GM18867 (cell line): ENCODE data around the gene MAPK8IP3.
"Not testable (repeated sequence)": the region's sequence is repeated elsewhere in the genome, so short reads cannot be mapped to it uniquely, and the experiment has no call there.

Experiments
- ATAC-seq: cut with Tn5 transposase; IDR thresholded peaks from one replicate; pipeline ENCODE4 v1.9.1; 2021; ENCODE audit warnings: mild to moderate bottlenecking, moderate library complexity; ENCODE audit not compliant: unreplicated experiment

Gene MAPK8IP3

GRCh38 chr16:1794908-1795666 is 89.1 kb downstream of the MAPK8IP3 start:
- no peak for ATAC-seq

GRCh38 chr16:1799263-1799662 is 93.3 kb downstream of the MAPK8IP3 start:
- not testable (repeated sequence) for ATAC-seq

DNA sequence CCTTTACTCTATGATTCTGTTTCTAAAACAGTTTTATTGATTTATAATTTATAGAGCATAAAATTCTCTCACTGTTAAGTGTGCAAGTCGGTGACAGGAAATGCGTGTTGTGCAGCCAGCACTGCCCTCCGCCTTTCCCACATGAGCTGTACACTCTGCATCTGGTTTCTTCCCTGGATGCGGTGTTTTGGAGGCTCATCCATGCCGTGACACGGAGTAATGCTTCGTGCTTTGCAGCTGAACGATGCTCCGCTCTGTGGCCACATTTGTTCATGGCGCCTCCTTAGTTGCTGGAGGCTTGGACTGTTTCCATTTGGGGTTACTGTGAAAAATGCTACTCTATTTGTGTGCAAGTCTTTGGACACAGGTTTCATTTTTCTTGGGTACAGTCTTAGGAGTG is 94.7 kb downstream of the MAPK8IP3 start:
- no peak for ATAC-seq

DNA sequence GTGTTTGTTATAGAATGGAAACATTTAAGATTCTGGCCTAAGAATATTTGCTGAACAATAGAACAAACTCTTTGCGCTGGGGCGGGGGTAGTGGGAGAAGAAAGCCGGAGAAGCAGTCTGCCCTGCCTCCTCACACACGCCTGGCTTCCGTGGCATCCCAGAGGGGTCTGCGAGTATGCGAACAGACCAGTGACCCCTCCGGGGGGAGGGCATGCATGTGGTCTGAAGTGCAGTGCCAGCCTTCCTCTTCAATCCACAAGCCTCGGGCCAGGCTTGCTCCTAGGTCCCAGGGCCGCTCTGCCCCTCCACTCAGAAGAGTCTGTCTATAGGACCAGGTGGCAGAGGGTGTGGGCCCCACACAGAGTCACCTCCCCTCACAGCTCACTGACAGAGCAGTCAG is 101.6 kb downstream of the MAPK8IP3 start:
- no peak for ATAC-seq

DNA sequence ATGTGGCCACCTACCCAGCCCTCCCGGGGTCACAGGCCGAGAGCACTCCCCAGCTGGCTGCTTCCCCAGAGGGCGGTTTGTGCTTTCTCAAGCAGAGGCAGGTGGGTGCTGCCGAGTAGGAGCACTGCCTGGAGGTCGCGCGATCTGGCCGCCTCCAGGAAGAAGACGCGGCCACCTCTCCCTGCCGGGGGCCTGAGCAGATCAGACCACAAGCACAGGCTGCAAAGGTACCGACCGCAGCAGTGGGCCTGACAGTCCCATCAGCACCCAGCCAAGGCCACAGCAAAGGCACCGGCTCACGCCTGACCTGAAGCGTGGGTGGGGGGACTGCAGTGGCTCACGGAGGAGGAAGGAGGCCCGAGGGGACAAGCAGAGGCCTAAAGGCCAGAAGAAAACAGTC is 102.7 kb downstream of the MAPK8IP3 start:
- no peak for ATAC-seq

- ATAC-seq, result no peak
These were observed 103.3 kb downstream of the MAPK8IP3 start for GRCh38 chr16:1809281-1809801.

DNA sequence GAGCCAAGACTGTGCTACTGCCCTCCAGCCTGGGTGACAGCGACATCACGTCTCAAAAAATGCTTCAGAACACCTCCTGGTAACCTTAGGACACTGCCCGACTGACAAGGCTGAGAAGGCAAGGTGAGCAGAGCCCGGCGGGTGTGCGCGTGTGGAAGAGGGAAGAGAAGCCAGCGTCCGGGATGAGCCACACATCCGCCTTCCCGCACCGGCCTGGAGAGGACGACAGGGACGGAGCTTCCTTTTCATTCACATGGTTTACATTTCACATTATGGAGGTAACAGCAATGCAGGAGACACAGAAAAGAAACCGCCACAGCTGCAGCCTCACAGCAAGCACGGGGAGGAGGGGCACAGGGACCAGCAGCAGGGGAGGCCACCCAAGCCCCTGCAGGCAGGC is 104.1 kb downstream of the MAPK8IP3 start:
- no peak for ATAC-seq

- ATAC-seq, result no peak
These were observed 104.5 kb downstream of the MAPK8IP3 start for GRCh38 chr16:1810536-1810935.

- no peak for ATAC-seq
These were observed 106.8 kb downstream of the MAPK8IP3 start for GRCh38 chr16:1812732-1813163.

GRCh38 chr16:1815461-1815860 is 109.5 kb downstream of the MAPK8IP3 start:
- no peak for ATAC-seq

DNA sequence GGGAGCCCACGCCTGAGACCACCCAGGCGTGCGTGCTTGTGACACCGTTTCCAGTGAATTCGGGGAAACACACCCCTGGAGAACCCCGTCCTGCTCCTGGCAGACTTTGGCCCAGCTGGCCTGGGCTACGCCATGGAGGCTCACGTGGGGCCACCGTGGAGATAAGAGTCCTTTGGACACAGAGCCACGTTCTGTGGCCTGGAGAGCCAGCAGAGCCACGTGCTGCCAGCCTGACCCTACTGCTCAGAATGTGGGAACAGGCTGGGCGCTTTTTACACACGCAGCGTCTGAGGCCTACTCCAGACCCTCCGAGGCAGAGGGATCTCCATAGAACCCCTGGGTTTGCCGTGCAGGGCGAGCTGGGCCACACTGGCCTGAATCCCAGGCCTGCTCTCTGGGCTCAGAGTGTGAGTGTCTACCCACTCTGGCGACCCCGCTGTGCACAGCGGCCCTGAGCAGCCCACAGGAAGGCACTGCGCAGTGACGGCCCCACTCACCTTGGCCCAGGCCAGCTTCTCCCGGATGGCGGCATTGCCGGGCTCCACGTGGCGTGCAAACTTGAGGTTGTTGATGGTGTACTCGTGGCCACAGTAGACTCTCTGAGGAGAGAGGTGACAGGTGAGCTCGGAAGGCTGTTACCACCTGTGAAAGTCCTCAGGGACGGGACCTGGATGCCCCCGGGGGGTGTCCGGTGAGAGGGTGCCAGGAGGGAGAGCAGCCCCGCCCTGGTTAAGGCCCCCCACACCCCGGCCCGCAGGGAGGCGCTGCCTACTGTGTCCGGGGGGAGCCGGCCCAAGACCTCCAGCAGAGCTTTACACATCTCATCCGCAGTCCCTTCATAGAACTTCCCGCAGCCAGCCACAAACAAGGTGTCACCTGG is 110.6 kb downstream of the MAPK8IP3 start:
- no peak for ATAC-seq

DNA sequence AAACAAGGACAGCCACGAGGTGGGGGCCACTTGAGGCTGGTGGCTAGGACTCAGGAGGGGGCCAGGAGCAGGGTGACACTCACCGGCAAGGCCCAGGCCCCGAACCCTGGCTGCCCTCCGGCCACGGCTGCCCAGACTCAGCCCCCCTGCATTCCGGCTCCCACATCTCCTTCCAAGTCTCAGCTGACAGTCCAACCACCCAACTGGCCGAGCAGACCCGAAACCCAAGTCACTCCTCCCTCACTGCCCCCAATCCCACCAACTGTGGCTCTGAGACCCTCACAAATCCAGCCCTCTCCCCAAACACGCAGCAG is 111.2 kb downstream of the MAPK8IP3 start:
- no peak for ATAC-seq

DNA sequence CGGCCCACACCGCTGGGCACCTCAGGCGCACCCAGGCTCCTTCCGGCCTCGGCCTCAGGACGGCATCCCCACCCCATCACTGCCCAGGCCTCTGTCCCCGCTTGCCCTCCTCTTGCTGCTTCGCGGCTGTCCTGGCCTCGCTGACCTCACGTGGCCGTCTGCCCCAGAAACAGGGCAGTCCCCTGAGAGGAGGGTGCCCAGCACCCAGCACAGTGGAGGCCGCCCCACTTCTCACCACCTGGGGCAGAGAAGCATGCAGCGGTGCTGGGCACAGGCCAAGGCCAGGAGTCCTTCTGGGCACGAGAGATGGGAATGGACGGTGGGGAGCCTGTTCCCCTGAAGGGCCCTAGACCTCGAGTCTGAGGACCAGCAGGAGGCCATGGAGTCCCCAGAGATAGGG is 111.7 kb downstream of the MAPK8IP3 start:
- no peak for ATAC-seq

- ATAC-seq, result no peak
These were observed 112.3 kb downstream of the MAPK8IP3 start for GRCh38 chr16:1818204-1818872.

DNA sequence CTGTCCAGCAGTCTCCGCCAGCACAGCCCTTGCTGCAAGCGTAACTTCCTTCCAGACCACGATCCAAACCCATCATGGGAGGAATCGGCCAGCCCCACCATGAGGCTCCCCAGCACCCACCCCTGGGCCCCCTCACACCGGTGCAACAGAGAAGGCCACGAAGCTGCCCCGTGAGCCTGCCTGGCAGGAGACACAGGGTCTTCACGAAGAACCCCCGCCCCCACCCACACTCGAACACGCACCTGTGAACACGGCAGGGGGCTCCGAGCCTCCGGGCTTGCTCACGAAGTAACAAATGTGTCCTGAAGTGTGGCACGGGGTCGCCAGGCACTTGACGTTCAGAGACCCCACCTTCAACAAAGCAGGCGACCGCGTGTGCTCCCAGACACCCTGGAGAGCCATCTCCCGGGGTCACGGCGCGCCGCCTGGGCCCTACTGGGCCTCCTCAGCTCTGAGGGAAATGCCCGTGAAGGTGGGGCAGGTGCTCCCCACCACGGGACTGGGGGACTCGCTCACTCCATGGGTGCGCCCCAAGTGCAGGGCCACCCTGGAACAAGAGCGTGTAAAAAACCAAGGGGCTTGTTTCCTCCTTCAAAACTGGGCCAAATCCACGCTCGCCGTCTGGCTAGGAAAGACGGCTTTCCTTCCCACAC is 113.0 kb downstream of the MAPK8IP3 start:
- no peak for ATAC-seq

DNA sequence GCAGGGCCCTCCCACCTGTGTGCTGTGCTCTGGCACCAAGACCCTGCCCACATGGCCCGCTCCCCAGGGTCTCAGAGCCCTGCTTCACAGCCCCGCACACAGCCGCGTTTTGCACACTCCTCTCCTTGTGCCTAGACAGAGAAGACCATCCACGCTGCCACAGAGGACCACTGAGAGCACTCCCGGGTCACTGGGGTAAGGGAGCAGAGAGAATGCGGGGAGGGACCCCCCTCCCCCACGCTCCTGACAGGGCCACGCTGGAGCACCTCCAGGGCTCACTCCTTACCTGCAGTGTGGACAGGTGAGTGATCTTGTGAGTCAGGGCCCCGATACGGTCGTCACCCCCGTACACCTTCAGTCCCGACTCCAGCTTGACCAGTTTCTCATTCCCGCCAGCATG is 113.6 kb downstream of the MAPK8IP3 start:
- ATAC-seq, result no peak
